Right atrium auricular region (tissue), 2 donors: ENCODE results near the gene CCDC141. TPM values are rescaled to one million over a fixed set of nuclear protein-coding genes. Genes with fewer than 3 reads are reported as not detected.
"Not testable (repeated sequence)": the region's sequence is repeated elsewhere in the genome, so short reads cannot be mapped to it uniquely, and the experiment has no call there.

Experiments used
- DNase-seq: peaks from one replicate; pipeline ENCODE4 v3.0.0-alpha.2; 2019; ENCODE audit warnings: low spot score
- H3K27ac ChIP-seq, 2 donors: fragments of 200-600 bp; sonication (generic); 1 replicate in 1 of 2; 2 replicates in 1 of 2; pipeline ENCODE4 v1.5.1; 2016 to 2019
- H3K27me3 ChIP-seq, 2 donors: fragments of 200-600 bp; sonication (generic); one replicate each; pipeline versions ENCODE4 v1.5.1 to v1.6.0; 2017 to 2019
- H3K36me3 ChIP-seq: fragments of 200-600 bp; sonication (generic); one replicate; pipeline ENCODE4 v1.5.1; 2016
- H3K4me1 ChIP-seq, 2 donors: fragments of 200-600 bp; sonication (generic); one replicate each; pipeline versions ENCODE4 v1.5.1 to v1.6.0; 2017 to 2019
- H3K4me3 ChIP-seq, 2 donors: fragments of 200-600 bp; sonication (generic); 1 replicate in 1 of 2; 2 replicates in 1 of 2; pipeline ENCODE4 v1.5.1; 2017 to 2019; ENCODE audit warnings: mild to moderate bottlenecking in 1 of 2, moderate library complexity in 1 of 2
- H3K9me3 ChIP-seq, 2 donors: fragments of 200-600 bp; sonication (generic); one replicate each; pipeline ENCODE4 v1.5.1; 2019
- CTCF ChIP-seq, 2 donors: fragments of 200-600 bp; sonication (generic); IDR thresholded peaks; one replicate each; pipeline ENCODE4 v1.5.1; 2019; ENCODE audit warnings: antibody characterized with exemption in 2 of 2
- total RNA-seq, 2 donors: library from RNA; depleted of rRNA; stranded (reverse); fragments of >200 nt; gene quantifications; one replicate each; pipeline ENCODE4 v1.1.0, GENCODE V29; 2016

The CCDC141 gene
- total RNA-seq, 2 donors from 2014 or later: 28.9 to 146 TPM

- TF ChIP-seq CTCF (IDR thresholded peaks at IDR 0.05): no peak
- Histone ChIP-seq H3K36me3 (no peaks in the 10 kb centered on the region), H3K4me3 (no peak overlapping the region), H3K27me3 (no peaks in the 10 kb centered on the region), H3K9me3 (no peaks in the 10 kb centered on the region), H3K27ac (no peak overlapping the region), H3K4me1 (no peaks in the 10 kb centered on the region)
- DNase-seq: no peak
Observed at GRCh38 chr2:178997067-178997466, 52.9 kb downstream of the CCDC141 start.

- Histone ChIP-seq H3K9me3 (no peaks in the 10 kb centered on the region), H3K27me3 (no peaks in the 10 kb centered on the region), H3K36me3 (no peaks in the 10 kb centered on the region), H3K27ac (no peak overlapping the region), H3K4me3 (no peak overlapping the region), H3K4me1 (no peaks in the 10 kb centered on the region)
- TF ChIP-seq CTCF (IDR thresholded peaks at IDR 0.05): no peak
- DNase-seq: no peak
Observed at GRCh38 chr2:178994264-178994663, 55.7 kb downstream of the CCDC141 start.

- DNase-seq: no peak
- H3K4me3 ChIP-seq: no peak overlapping the region
- TF ChIP-seq CTCF (IDR thresholded peaks at IDR 0.05): no peak
- H3K36me3 ChIP-seq: no peaks in the 10 kb centered on the region
- H3K27me3 ChIP-seq: no peaks in the 10 kb centered on the region
- H3K4me1 ChIP-seq: no peaks in the 10 kb centered on the region
- no peaks in the 10 kb centered on the region for H3K9me3 ChIP-seq
- no peak overlapping the region for H3K27ac ChIP-seq
Observed at GRCh38 chr2:178993788-178994187, 56.1 kb downstream of the CCDC141 start.

- H3K27me3 ChIP-seq, DNase-seq: not testable (repeated sequence)
Observed at GRCh38 chr2:178992719-178993118, 57.2 kb downstream of the CCDC141 start.

GRCh38 chr2:178990533-178991241 is 59.2 kb downstream of the CCDC141 start:
- no peaks in the 10 kb centered on the region for H3K4me1 ChIP-seq
- TF ChIP-seq CTCF (IDR thresholded peaks at IDR 0.05): no peak
- no peak for DNase-seq
- H3K27me3 ChIP-seq: no peaks in the 10 kb centered on the region
- H3K36me3 ChIP-seq: no peaks in the 10 kb centered on the region
- H3K9me3 ChIP-seq: no peaks in the 10 kb centered on the region
- no peak overlapping the region for H3K4me3 ChIP-seq
- no peak overlapping the region for H3K27ac ChIP-seq

More at GRCh38 chr2:178992719-178993118, 57.2 kb downstream of the CCDC141 start:
- not testable (repeated sequence) for H3K36me3 ChIP-seq, H3K9me3 ChIP-seq, H3K27ac ChIP-seq, H3K4me1 ChIP-seq, H3K4me3 ChIP-seq

GRCh38 chr2:178989424-178989823 is 60.5 kb downstream of the CCDC141 start:
- H3K4me3 ChIP-seq, H3K4me1 ChIP-seq, H3K27me3 ChIP-seq, H3K9me3 ChIP-seq, DNase-seq, H3K36me3 ChIP-seq, H3K27ac ChIP-seq: not testable (repeated sequence)

GRCh38 chr2:178982652-178983051 is 67.3 kb downstream of the CCDC141 start:
- not testable (repeated sequence) for DNase-seq, H3K4me3 ChIP-seq, H3K4me1 ChIP-seq, H3K9me3 ChIP-seq, H3K27ac ChIP-seq, H3K27me3 ChIP-seq, H3K36me3 ChIP-seq
